ENCODE measurements around the gene MBTPS1.

Gene MBTPS1

GRCh38 chr16:84069540-84069939 lies 47.2 kb downstream of the MBTPS1 start:
- FAIRE-seq, result no peak

- no peak for FAIRE-seq
Measured at GRCh38 chr16:84068783-84069462, 47.8 kb downstream of the MBTPS1 start.

- no peak for FAIRE-seq
Measured at GRCh38 chr16:84068041-84068440, 48.7 kb downstream of the MBTPS1 start.

GRCh38 chr16:84067640-84068039 lies 49.1 kb downstream of the MBTPS1 start:
- FAIRE-seq, result no peak

- peak; percentile 24 for FAIRE-seq
Measured at GRCh38 chr16:84065536-84066132, 51.1 kb downstream of the MBTPS1 start.

- no peak for FAIRE-seq
Measured at GRCh38 chr16:84063980-84064379, 52.8 kb downstream of the MBTPS1 start.

GRCh38 chr16:84062734-84063640 lies 53.8 kb downstream of the MBTPS1 start:
- no peak for FAIRE-seq

GRCh38 chr16:84061236-84061819 lies 55.4 kb downstream of the MBTPS1 start:
- no peak for FAIRE-seq

- FAIRE-seq, result no peak
Measured at GRCh38 chr16:84059946-84060901, 56.5 kb downstream of the MBTPS1 start.

GRCh38 chr16:84059111-84059510 lies 57.6 kb downstream of the MBTPS1 start:
- no peak for FAIRE-seq

- no peak for FAIRE-seq
Measured at GRCh38 chr16:84058664-84059063, 58.1 kb downstream of the MBTPS1 start.

- no peak for FAIRE-seq
Measured at GRCh38 chr16:84058211-84058610, 58.5 kb downstream of the MBTPS1 start.

- no peak for FAIRE-seq
Measured at GRCh38 chr16:84056933-84057332, 59.8 kb downstream of the MBTPS1 start.

GRCh38 chr16:84055801-84056634 lies 60.7 kb downstream of the MBTPS1 start:
- no peak for FAIRE-seq

GRCh38 chr16:84055366-84055765 lies 61.4 kb downstream of the MBTPS1 start:
- FAIRE-seq, result no peak

- FAIRE-seq, result no peak
Measured at GRCh38 chr16:84054916-84055315, 61.8 kb downstream of the MBTPS1 start.

- no peak for FAIRE-seq
Measured at GRCh38 chr16:84054271-84054670, 62.5 kb downstream of the MBTPS1 start.

- no peak for FAIRE-seq
Measured at GRCh38 chr16:84053237-84053636, 63.5 kb downstream of the MBTPS1 start.

GRCh38 chr16:84052071-84052622 lies 64.6 kb downstream of the MBTPS1 start:
- no peak for FAIRE-seq

- FAIRE-seq, result no peak
Measured at GRCh38 chr16:84050316-84050715, 66.4 kb downstream of the MBTPS1 start.

Data from islet of Langerhans (tissue), 1 donor.